Endothelial cell of umbilical vein (primary cell): ENCODE measurements around the gene SGPL1. TPM values are rescaled to one million over a fixed set of nuclear protein-coding genes. Genes with fewer than 3 reads are reported as not detected.

ENCODE experiments used
- BruUV-seq: library from RNA; stranded (reverse); fragments of 400-500 nt; replicated peaks from 2 replicates; lab custom pipeline; 2021; lab: Mats Ljungman, UMichigan
- CTCF ChIA-PET: fragments of 300-600, 350-600 bp; sonication (Branson Sonifier 250); formaldehyde crosslinking; loops from one replicate; lab custom pipeline; 2021; ENCODE audit warnings: antibody characterized with exemption, inconsistent platforms; lab: Charles Lee
- POLR2A ChIA-PET: fragments of 300-600, 350-600 bp; sonication (Branson Sonifier 250); formaldehyde crosslinking; loops from one replicate; lab custom pipeline; 2021; ENCODE audit warnings: antibody characterized with exemption, inconsistent platforms; lab: Charles Lee
- DNase-seq: peaks from one replicate; pipeline ENCODE4 v3.0.0-alpha.2; 2011; ENCODE audit warnings: low read depth, low spot score
- FAIRE-seq: peaks from 2 replicates; lab custom pipeline; 2011; peaks lifted over from hg19 to GRCh38; lab: Jason Lieb, UNC
- H2AFZ ChIP-seq: 2 replicates; pipeline ENCODE4 v1.6.0; 2012; ENCODE audit warnings: low read depth, low read length, control low read depth, inconsistent platforms
- H3K27ac ChIP-seq: 2 replicates; pipeline ENCODE4 v1.5.1; 2011; ENCODE audit warnings: low read depth, mild to moderate bottlenecking, control low read depth, low read length, moderate library complexity; ENCODE audit not compliant: insufficient read depth
- H3K27me3 ChIP-seq, 2 experiments: 2 replicates each; pipeline versions ENCODE4 v1.6.0 to v1.6.1; 2011; ENCODE audit warnings: low read length in 2 of 2, mixed read lengths in 1 of 2; ENCODE audit not compliant: control insufficient read depth in 2 of 2, insufficient read depth in 2 of 2
- H3K36me3 ChIP-seq, 2 experiments: 2 replicates in 1 of 2; 3 replicates in 1 of 2; pipeline ENCODE4 v1.5.1; 2011; ENCODE audit warnings: low read length in 2 of 2, mild to moderate bottlenecking in 1 of 2, moderate library complexity in 1 of 2; ENCODE audit not compliant: control insufficient read depth in 2 of 2, insufficient read depth in 2 of 2; ENCODE audit errors: extremely low read depth in 1 of 2
- H3K4me1 ChIP-seq: 3 replicates; pipeline ENCODE4 v1.5.1; 2011; ENCODE audit warnings: mild to moderate bottlenecking, low read length; ENCODE audit not compliant: control insufficient read depth, insufficient read depth; ENCODE audit errors: extremely low read depth
- H3K4me2 ChIP-seq: 2 replicates; pipeline ENCODE4 v1.6.1; 2011; ENCODE audit warnings: low read length, control low read depth, mixed read lengths; ENCODE audit not compliant: insufficient read depth
- H3K4me3 ChIP-seq, 3 experiments: fragments of 200-600 bp in 1 of 3; sonication (generic), shearing (Covaris generic) in 1 of 3; replicated peaks in 1 of 3; 2 replicates each; pipeline ENCODE4 v1.5.1; 2011 to 2016; ENCODE audit warnings: control low read depth in 3 of 3, low read length in 3 of 3, mild to moderate bottlenecking in 2 of 3, inconsistent platforms in 1 of 3, low read depth in 1 of 3, moderate library complexity in 1 of 3; ENCODE audit not compliant: insufficient read depth in 1 of 3
- H3K79me2 ChIP-seq: 2 replicates; pipeline ENCODE4 v1.6.0; 2012; ENCODE audit warnings: low read length, inconsistent platforms; ENCODE audit not compliant: control insufficient read depth, insufficient read depth
- H3K9ac ChIP-seq: replicated peaks from 2 replicates; pipeline ENCODE3; 2011; ENCODE audit warnings: low read length, control low read depth; ENCODE audit not compliant: insufficient read depth; ENCODE audit errors: extremely low read depth
- H3K9me1 ChIP-seq: replicated peaks from 3 replicates; pipeline ENCODE4 v1.6.0; 2011; ENCODE audit warnings: mild to moderate bottlenecking, low read length; ENCODE audit not compliant: control insufficient read depth, insufficient read depth; ENCODE audit errors: extremely low read depth
- H3K9me3 ChIP-seq: replicated peaks from 2 replicates; pipeline ENCODE4 v1.5.1; 2012; ENCODE audit warnings: low read length, inconsistent platforms; ENCODE audit not compliant: control insufficient read depth, insufficient read depth
- H4K20me1 ChIP-seq: replicated peaks from 2 replicates; pipeline ENCODE3; 2011; ENCODE audit warnings: mild to moderate bottlenecking, low read length; ENCODE audit not compliant: control insufficient read depth, insufficient read depth; ENCODE audit errors: extremely low read depth
- EZH2 ChIP-seq: IDR thresholded peaks from 2 replicates; pipeline ENCODE4 v1.6.1; 2012; ENCODE audit warnings: borderline replicate concordance, low read depth, mild to moderate bottlenecking, moderate library complexity, low read length, inconsistent platforms; ENCODE audit not compliant: severe bottlenecking
- FOS ChIP-seq: IDR thresholded peaks from 2 replicates; pipeline ENCODE4 v1.6.1; 2011; ENCODE audit warnings: mild to moderate bottlenecking, low read length, moderate library complexity, borderline replicate concordance; ENCODE audit not compliant: insufficient read depth
- GATA2 ChIP-seq: IDR thresholded peaks from 2 replicates; pipeline ENCODE4 v1.7.0; 2011; ENCODE audit warnings: low read depth, mild to moderate bottlenecking, moderate library complexity, mixed read lengths, low read length; ENCODE audit not compliant: insufficient read length, insufficient read depth
- JUN ChIP-seq: IDR thresholded peaks from 2 replicates; pipeline ENCODE4 v1.6.1; 2011; ENCODE audit warnings: borderline replicate concordance, low read depth; ENCODE audit not compliant: insufficient read length, insufficient read depth
- MYC ChIP-seq: IDR thresholded peaks from one replicate; pipeline ENCODE4 v1.6.1; 2011; ENCODE audit warnings: mild to moderate bottlenecking, low read depth, low read length
- POLR2A ChIP-seq: IDR thresholded peaks from 2 replicates; pipeline ENCODE4 v1.6.1; 2012; ENCODE audit warnings: low read depth, mild to moderate bottlenecking, control low read depth, low read length
- POLR2AphosphoS5 ChIP-seq: IDR thresholded peaks from 2 replicates; pipeline ENCODE4 v1.6.1; 2012; ENCODE audit warnings: low read depth, mild to moderate bottlenecking, control low read depth, low read length, moderate library complexity; ENCODE audit not compliant: insufficient read depth
- dilution Hi-C: fragments of 300-500 bp; cut with MboI; formaldehyde crosslinking; loops from one replicate; pipeline ENCODE4 v1.15.0; 2019; ENCODE audit warnings: low sequenced_read_pairs; ENCODE audit not compliant: extremely low pct_ligation_motif_present
- intact Hi-C: fragments of 100-400 bp; cut with micrococcal nuclease; formaldehyde crosslinking; loops from one replicate; pipeline ENCODE4 v1.10.0; 2022
- polyA plus RNA-seq, 4 experiments: library from polyadenylated mRNA; depleted of rRNA in 3 of 4; stranded (reverse) in 3 of 4; unstranded in 1 of 4; fragments of >200 nt; gene quantifications; 2 replicates each; pipeline versions ENCODE4 v1.2.1 to v1.2.3, GENCODE V29; 2011 to 2012; ENCODE audit warnings: missing spikeins in 1 of 4
- total RNA-seq: library from RNA; stranded (reverse); gene quantifications from 2 replicates; pipeline ENCODE4 v1.2.3, GENCODE V29; 2021
- TF ChIP-seq, protein P1 (sequence below): IDR thresholded peaks from 2 replicates; pipeline ENCODE4 v1.6.1; 2011; ENCODE audit not compliant: insufficient read depth, insufficient read length
- TF ChIP-seq, protein P2 (sequence below), 2 donors: IDR thresholded peaks; 1 replicate in 1 of 2; 2 replicates in 1 of 2; pipeline ENCODE4 v1.5.1; 2011; ENCODE audit warnings: low read length in 2 of 2, mild to moderate bottlenecking in 2 of 2, moderate library complexity in 2 of 2, control low read depth in 1 of 2, inconsistent platforms in 1 of 2, low read depth in 1 of 2; ENCODE audit not compliant: insufficient read depth in 1 of 2; ENCODE audit errors: extremely low read depth in 1 of 2

Gene SGPL1
- total and polyA plus RNA-seq, 2 donors (not counting 3 experiments of a cell fraction or from before 2014, with no cell fraction given) = 11.4 to 25.2 TPM

DNA sequence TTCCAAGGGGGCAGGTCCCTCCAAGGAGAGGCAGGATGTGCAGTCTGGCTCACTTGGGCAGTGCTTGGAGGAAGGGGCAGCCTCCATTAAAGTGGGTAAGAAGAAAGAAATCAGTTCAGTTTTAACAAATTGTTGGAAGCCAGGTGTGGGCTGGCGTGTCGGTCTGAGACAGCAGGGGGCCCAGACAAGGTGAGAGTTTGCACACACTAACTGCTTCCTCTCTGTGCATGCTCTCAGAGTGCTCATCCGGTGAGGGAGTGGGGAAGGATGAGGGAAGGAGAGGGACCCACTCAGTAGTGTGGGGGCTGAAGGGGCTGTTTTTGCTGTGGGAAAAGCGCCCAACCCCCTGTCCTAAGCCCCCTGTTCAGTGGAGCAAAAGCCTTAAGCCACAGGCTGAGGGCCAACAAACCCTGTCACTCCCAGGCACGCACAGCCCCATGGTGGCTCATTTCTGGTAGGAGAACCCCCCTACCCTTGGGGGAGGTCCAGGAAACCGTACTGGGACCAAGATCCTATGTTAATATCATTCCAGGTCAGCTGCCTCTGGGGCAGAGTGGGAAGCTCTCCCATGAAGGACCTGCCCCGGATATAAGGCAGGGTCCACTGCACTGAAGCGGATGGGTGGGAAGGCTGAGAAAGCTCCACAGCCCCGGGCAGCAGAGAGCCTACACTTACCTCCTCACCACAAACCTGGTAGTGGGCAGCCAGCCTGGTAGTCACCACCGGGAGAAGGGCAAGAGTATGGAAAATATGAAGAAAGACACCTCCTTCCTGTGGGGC, 77.7 kb downstream of the SGPL1 start:
- ChIA-PET POLR2A (no interaction called here), CTCF (interaction anchor here (1.1 to 3.5 kb wide), 3 partner anchors 9 to 377 kb away, joined by 3 to 13 read pairs (median 3); no protein-coding TSS in a partner anchor)
- Histone ChIP-seq H3K9me1 (no peaks in the 10 kb centered on the region), H3K9ac (no peak overlapping the region), H3K9me3 (no peaks in the 10 kb centered on the region), H3K27ac (no peak overlapping the region), H3K4me1 (peaks cover 19% of the 10 kb centered on the region), H4K20me1 (no peaks in the 10 kb centered on the region), H3K4me3 (no peak overlapping the region), H3K27me3 (no peaks in the 10 kb centered on the region), H3K4me2 (no peak overlapping the region), H2AFZ (no peak overlapping the region), H3K79me2 (no peaks in the 10 kb centered on the region), H3K36me3 (no peaks in the 10 kb centered on the region)
- TF ChIP-seq JUN = no peak
- TF ChIP-seq POLR2A = no peak
- TF ChIP-seq POLR2AphosphoS5 = no peak
- no peak for TF ChIP-seq MYC
- intact Hi-C loops (no loop called here), dilution Hi-C loops (no loop called here)
- FAIRE-seq (no peak), DNase-seq (no peak)
- no TSS peak for BruUV-seq

DNA sequence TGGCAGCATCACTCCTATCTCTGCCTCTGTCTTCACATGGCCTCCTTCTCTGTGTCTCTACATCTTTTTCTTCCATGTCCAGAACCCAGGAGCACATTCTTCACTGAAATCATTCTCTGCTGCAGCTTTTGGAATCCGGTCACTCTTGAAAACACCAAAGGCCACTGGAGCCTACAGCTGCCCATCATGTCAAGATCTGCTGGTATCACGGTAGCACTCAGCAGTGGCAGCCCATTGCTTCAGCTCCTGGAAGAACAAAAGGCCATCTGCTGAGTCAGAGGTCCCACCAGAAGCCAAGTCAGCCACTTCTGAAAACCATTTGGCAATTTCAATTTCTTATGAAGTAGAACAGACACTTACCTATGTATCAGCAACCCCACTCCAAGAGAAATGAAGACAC, 78.7 kb downstream of the SGPL1 start:
- CTCF ChIA-PET = interaction anchor here (1.1 to 3.5 kb wide), 3 partner anchors 8 to 376 kb away, joined by 3 to 13 read pairs (median 3); no protein-coding TSS in a partner anchor
- Histone ChIP-seq H3K27me3 (no peaks in the 10 kb centered on the region), H3K4me2 (no peak overlapping the region), H3K9me3 (no peaks in the 10 kb centered on the region), H3K4me1 (peaks cover 11% of the 10 kb centered on the region), H3K36me3 (no peaks in the 10 kb centered on the region), H3K79me2 (no peaks in the 10 kb centered on the region), H3K9me1 (no peaks in the 10 kb centered on the region), H3K9ac (no peak overlapping the region), H4K20me1 (no peaks in the 10 kb centered on the region), H3K27ac (no peak overlapping the region), H2AFZ (no peak overlapping the region), H3K4me3 (no peak overlapping the region)
- POLR2A ChIA-PET = no interaction called here
- DNase-seq (no peak), FAIRE-seq (no peak)
- intact Hi-C loops = no loop called here
- dilution Hi-C loops = no loop called here
- TF ChIP-seq POLR2AphosphoS5 = no peak
- no peak for TF ChIP-seq FOS
- TF ChIP-seq, protein P1, sequence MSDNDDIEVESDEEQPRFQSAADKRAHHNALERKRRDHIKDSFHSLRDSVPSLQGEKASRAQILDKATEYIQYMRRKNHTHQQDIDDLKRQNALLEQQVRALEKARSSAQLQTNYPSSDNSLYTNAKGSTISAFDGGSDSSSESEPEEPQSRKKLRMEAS = no peak
- no peak for TF ChIP-seq GATA2
- TF ChIP-seq JUN = no peak
- TF ChIP-seq, protein P2, sequence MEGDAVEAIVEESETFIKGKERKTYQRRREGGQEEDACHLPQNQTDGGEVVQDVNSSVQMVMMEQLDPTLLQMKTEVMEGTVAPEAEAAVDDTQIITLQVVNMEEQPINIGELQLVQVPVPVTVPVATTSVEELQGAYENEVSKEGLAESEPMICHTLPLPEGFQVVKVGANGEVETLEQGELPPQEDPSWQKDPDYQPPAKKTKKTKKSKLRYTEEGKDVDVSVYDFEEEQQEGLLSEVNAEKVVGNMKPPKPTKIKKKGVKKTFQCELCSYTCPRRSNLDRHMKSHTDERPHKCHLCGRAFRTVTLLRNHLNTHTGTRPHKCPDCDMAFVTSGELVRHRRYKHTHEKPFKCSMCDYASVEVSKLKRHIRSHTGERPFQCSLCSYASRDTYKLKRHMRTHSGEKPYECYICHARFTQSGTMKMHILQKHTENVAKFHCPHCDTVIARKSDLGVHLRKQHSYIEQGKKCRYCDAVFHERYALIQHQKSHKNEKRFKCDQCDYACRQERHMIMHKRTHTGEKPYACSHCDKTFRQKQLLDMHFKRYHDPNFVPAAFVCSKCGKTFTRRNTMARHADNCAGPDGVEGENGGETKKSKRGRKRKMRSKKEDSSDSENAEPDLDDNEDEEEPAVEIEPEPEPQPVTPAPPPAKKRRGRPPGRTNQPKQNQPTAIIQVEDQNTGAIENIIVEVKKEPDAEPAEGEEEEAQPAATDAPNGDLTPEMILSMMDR (IDR thresholded peaks at IDR 0.05; ENCODE audit: extremely low read depth in 1 of 2, insufficient read depth in 1 of 2, low read depth in 1 of 2, low read length in 2 of 2) = no peak
- TF ChIP-seq EZH2 = no peak
- no peak for TF ChIP-seq MYC
- no peak for TF ChIP-seq POLR2A
- no TSS peak for BruUV-seq
